HG03442 (cell line): ENCODE data around the gene CACNA2D2.

Experiments used
- ATAC-seq: cut with Tn5 transposase; IDR thresholded peaks from one replicate; pipeline ENCODE4 v1.9.1; 2021; ENCODE audit warnings: mild to moderate bottlenecking, moderate library complexity; ENCODE audit not compliant: unreplicated experiment

The CACNA2D2 gene

DNA sequence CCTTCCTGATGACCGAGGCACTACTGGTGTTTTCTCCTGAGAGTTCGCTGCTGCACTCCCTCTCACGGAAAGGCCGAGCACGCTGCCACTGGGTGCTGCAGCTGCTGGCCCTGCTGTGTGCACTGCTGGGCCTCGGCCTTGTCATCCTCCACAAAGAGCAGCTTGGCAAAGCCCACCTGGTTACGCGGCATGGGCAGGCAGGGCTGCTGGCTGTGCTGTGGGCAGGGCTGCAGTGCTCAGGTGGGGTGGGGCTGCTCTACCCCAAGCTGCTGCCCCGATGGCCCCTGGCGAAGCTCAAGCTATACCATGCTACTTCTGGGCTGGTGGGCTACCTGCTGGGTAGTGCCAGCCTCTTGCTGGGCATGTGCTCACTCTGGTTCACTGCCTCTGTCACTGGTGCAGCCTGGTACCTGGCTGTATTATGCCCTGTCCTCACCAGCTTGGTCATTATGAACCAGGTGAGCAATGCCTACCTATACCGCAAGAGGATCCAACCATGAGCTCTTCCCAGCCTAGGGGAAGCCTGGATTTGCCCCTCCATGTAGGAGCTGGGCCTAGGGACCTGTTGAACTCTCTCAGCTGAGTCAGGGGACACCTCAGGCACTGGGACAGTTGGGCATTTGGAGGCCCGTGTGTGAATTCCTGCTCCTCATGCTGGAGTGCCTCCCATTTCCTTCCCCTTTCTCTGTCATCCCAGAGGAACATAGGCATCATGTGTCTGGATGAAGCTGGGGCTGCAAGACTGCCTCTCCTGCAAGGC, 150.0 kb downstream of the CACNA2D2 start:
- no peak for ATAC-seq

DNA sequence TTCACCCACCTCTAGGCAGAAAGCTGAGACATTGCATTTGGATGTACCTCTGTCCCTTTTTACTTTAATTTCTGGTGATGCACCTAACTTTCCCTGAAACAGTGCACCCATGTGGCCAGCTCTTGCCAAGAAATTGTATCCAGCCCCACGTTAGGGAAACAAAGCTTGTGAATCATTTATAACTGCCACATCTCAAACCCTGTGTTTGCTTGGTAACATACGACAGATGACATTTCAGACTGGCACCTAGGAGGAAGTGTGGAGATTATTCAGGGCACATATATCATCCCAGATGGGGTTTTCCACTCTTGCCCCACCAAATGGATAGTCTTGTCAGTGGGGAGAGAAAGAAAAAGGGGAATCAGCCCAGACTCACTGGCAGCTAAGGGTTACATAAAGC, 150.7 kb downstream of the CACNA2D2 start:
- ATAC-seq: no peak

DNA sequence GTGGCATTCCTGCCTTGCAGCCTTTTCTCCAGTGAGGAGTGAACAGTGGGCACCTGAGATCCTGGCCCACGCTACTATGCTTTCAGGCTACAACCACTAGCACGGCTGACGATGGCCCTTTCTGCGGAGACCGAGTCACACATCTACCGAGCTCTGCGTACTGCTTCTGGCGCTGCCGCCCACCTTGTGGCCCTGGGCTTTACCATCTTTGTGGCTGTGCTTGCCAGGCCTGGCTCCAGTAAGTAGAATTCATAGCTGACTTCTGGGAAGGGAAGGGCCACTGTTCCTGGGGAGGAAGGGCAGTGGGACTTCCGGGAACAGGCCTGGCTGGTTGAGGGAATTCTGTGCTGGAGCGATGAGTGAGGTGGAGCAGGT, 152.1 kb downstream of the CACNA2D2 start:
- no peak for ATAC-seq

DNA sequence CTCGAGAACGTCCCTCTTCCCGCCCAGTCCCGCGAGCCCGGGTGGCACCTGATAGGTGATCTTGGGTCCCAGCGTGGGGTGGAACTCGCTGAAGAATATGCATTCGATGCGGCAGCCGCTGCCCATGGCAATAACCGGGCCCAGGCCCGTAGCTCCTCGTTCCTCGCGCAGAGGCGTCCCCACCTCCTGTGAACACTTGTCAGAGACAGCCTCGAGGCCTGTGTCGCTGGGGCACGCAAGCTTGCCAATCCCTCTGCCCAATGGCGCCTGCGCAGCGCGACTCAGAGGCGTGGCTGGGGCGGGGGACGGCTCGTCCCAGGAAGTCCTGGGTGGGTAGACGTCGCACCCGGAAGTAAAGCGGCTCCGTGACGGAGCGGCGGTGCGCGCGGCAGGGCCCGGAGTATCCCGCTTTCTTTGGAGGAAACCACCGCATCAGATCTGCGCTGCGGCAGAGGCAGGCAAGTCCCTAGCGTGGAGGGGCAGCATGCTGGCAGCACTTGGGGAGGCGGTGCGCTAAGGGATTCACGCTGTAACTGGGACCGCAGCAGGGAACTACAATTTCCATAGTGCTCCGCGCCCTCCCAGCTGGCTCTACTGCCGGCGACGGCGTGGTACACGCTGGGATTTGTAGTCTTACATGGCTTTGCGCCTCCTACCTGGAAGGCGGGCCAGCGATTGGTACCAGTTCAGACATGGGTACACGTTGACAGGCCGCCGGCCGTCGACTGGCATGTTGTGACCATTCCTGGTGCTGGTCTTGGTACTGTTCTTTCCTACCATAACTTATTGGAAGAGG, 152.7 kb downstream of the CACNA2D2 start, which contains the start of the genes CYB561D2 and NPRL2:
CYB561D2 (plus strand) TSS at position 336 of the 796 bp plus-strand sequence. CDS start 572 bp downstream, outside the sequence.
NPRL2 (minus strand) TSS at position 249 of the 796 bp plus-strand sequence; CDS start at position 126, 123 bp downstream.
- ATAC-seq: peak; percentile 84

DNA sequence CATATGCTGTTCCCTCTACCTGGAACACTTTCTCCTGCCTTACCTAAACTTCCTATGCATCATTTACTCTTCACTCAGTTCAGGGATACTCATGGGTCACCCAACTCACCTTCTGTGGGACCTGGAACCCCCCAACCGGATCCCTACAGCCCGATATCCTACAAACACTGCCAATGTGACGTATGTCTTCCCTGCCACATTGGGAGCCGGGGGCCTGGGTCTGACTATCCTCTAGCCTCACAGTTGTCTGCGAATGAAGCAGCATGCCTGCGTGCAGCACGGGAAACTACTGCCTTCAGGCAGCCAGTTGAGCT, 153.3 kb downstream of the CACNA2D2 start:
- ATAC-seq: no peak

DNA sequence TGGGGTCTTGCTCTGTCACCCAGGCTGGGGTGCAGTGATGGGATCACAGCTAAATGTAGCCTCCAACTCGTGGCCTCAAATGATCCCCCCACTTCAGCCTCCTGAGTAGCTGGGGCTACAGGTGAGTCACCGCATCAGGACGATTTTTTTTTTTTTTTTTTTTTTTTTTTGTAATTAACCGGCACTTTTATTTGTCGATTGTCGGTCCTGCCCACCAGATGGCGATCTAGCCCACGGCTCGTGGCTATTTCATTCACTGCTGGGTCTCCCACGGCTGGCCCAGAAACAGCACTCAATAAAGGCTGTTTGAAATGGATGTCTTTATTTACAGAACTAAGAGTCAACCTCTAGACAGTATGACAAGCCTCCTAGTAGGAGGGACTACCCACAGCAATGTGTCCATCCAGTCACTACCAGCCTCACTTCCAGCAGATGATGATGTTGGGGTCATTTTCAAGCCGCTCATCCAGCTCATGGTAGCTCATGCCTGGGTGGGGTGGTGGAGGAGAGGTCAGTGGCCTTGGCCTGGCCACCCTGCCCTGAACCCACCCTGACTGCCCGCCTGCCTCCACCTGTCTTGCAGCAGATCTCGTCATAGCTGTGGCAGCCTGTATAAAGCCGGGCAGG, 156.1 kb downstream of the CACNA2D2 start:
- ATAC-seq: no peak

DNA sequence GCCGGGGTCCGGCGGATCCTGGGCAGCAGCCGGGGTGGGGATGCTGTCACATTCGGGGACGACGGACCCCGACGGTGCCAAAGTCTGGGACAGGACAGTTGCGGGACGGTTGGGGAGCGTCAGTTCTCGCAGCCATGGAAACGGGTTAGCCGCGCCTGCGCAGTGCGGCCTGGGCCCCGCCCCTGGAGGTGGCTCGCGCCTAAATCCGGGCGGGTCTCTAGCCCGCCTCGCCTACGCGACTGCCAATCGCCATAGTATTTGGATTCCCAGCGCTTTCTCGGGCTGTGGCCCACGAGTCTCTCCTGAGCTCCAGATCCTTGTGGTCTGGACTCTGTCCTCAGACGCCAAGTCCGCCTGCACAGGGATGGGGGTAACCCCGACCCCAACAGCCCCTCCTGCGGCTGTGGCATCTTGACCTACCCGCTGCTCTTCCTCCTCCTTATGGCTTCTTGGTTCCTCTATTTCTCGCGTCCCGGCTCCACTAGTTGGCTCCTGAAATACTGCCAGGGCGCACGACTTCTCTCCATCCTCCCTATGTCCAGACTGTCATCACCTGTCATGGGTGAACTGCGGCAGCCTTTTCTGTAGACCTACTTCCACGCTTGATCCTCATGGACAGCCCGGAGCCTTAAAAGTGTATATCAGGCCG, 157.7 kb downstream of the CACNA2D2 start, which contains the start of gene ZMYND10:
ZMYND10 (minus strand) TSS at position 147 of the 649 bp plus-strand sequence. CDS start 153 bp downstream, outside the sequence.
- no peak for ATAC-seq

DNA sequence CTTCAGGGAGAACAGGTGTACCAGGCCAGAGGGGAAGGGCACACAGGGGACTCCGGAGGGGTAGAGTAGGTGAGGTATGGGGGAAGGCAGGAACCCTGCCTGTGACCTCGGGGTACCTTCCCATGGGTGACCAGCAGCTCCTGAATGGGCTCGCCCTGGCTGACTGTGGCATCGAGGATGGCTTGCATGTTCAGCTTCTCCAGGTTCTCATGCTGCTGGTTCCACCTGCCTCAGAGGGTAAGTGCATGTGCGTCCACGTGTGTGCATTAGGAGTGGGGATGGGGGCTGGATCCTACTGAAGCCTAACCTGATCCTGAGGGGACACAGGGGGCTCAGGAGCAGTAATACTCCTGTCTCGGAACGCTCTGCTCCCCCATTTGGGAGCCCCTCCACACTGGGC, 158.4 kb downstream of the CACNA2D2 start:
- no peak for ATAC-seq

DNA sequence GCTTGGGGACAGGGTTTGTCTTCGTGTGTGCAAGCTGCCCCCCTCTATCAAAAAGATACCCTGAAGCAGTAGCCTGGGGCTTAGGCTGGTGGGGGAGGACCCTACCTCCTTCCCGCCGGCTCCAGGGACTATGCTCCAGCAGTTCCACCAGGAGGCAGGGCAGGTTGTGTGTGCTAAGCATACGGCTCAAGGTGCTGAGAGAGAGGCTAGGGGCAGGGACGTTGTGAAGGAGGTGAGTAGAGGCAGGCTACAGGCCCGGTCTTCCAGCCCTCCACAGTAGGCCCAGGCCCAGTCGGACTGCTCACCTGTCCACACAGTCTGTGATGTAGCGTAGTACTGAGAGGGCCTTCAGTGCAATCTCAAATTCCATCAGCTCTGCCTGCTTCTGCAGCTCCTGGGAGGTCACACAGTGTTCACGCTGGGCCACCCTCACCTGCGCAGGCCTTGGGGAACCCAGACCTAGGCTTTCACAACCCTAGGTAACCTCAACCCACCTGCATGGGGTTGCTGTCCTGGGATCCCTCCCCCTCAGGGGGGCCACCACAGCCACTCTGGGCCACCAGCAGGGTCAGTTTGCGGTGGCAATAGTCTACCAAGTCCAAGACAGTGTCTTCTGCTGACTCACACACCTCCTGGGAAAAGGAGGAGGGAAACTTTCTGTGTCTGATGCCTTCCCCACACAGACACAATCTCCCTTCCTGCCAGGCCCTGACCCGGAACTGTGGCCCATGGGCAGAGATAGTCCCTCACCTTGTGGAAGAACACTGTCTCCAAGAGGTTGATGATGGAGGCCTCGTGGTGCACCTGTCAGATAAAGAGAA, 160.4 kb downstream of the CACNA2D2 start:
- no peak for ATAC-seq

DNA sequence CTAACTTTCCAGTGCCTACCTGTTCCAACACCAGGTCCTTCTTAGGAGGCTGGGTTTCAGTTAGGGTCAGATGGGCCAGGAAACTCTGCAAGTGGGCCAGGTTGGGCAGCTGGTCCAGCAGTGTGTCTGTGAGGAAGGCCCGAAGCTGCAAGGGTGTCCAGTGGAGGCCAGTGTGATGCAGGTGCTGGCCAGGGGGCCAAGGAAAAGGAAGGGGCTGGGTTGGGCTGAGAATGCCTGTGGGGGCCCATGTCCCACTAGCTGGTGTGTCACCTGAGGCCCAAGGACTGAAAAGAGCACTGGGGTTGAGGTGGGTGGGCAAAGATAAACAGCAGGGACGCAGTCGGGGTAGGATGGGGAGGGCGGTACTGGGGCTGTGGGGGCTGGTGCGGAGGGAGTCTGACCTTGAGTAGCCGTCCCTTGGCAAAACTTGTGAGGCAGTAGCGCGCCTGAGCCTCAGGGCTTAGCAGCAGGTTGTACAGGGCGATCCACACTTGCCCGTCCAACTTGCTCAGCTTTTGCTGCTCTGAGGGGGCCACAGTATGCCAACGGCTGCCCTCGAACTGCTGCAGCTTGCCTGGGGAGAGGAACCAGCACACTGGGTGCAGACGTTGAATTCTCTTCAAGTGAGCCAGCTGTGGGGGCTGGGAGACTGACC, 161.3 kb downstream of the CACNA2D2 start:
- ATAC-seq: no peak

DNA sequence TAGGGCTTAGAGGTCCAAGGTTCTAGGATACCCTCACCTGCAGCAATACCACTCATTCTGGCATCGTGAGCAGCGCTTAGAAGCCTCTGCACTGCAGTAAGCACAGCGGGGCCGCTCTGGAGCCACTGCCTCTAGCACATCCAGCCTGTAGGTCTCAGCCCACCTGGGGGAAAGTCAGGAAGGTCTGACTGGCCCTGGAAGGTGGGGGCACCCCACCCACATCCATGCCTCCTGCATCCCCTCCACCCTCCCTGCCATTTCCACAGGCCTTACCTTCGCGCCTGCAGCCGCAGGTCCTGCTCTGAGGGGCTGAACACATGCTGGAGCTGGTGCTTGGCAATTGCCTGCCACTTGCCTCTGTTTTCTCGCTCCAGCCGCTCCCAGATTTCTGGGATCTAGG, 161.9 kb downstream of the CACNA2D2 start:
- no peak for ATAC-seq

DNA sequence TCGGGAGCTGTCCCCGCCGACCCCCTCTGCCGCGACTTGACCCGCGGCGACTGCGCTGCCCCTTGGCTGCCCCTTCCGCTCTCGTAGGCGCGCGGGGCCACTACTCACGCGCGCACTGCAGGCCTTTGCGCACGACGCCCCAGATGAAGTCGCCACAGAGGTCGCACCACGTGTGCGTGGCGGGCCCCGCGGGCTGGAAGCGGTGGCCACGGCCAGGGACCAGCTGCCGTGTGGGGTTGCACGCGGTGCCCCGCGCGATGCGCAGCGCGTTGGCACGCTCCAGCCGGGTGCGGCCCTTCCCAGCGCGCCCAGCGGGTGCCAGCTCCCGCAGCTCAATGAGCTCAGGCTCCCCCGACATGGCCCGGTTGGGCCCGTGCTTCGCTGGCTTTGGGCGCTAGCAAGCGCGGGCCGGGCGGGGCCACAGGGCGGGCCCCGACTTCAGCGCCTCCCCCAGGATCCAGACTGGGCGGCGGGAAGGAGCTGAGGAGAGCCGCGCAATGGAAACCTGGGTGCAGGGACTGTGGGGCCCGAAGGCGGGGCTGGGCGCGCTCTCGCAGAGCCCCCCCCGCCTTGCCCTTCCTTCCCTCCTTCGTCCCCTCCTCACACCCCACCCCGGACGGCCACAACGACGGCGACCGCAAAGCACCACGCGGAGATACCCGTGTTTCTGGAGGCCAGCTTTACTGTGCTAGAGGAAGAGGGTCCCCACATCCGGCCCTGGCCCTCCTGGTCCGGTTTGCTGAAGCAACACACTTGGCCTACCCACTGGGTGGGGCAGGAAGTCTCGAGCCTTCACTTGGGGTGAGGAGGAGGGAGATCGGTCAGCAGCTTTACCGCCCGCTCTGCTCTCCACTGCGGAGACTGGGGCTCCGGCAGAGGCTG, 162.7 kb downstream of the CACNA2D2 start, which contains the start of gene RASSF1:
RASSF1 (minus strand) TSS at position 389 of the 882 bp plus-strand sequence; CDS start at position 358, 31 bp downstream.
- ATAC-seq: no peak

DNA sequence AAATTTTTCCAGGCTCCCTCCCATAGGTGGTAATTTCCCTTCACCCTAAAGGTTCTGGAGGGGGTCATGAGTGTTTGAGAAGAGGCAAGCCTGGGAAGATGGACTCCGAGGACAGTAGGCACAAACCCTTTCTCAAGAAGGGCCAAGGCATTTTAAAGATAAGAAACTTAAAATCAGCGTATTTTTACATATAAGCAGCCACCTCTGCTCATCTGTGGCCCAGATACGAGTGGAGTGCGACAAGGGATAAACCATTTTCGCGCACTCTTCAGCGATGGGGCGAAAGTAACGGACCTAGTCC, 163.3 kb downstream of the CACNA2D2 start:
- no peak for ATAC-seq

DNA sequence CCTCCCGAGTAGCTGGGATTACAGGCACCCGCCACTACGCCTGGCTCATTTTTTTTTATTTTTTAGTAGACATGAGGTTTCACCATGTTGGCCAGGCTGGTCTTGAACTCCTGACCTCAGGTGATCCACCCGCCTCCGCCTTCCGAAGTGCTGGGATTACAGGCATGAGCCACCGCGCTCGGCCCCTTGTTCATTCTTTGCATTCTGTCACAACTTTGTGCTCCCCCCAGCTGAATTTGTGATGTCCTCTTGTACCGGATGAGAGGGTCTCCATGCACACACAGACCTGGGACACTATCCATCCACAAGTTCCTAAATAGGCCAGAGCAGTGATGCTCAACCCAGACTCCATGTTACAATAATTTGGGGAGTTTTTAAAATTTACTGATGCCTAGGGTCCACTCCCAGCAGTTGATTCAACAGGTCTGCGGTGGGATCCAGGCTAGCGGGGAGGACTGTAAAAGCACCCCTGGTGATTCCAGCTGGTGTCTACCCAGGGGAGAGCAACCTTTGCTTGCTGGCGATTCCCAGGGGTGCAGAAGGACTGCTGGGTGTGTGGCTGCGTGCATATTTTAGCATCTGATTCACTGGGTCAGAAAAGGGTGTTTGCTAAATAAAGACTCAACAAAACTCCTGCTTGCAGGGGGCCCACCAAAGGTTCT, 163.8 kb downstream of the CACNA2D2 start:
- ATAC-seq: no peak

DNA sequence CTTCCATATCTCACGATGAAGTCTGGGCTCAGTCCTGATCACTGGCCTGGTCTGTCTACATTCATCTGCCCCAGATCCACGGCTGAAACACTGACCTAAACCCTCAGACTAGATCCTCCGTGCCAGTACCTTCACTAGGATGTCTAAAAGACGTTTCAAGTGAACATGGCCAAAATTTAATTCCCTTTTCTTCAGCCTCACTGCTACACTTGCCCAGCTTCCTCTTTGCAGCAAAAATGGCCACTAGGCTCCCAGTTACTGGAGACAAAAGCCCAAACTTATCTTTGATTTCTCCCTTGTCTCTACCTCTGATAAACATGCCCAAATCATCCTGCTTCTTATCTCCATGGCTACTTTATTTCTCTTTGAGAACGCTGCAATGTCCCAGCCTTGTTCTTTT, 164.5 kb downstream of the CACNA2D2 start:
- ATAC-seq: no peak

DNA sequence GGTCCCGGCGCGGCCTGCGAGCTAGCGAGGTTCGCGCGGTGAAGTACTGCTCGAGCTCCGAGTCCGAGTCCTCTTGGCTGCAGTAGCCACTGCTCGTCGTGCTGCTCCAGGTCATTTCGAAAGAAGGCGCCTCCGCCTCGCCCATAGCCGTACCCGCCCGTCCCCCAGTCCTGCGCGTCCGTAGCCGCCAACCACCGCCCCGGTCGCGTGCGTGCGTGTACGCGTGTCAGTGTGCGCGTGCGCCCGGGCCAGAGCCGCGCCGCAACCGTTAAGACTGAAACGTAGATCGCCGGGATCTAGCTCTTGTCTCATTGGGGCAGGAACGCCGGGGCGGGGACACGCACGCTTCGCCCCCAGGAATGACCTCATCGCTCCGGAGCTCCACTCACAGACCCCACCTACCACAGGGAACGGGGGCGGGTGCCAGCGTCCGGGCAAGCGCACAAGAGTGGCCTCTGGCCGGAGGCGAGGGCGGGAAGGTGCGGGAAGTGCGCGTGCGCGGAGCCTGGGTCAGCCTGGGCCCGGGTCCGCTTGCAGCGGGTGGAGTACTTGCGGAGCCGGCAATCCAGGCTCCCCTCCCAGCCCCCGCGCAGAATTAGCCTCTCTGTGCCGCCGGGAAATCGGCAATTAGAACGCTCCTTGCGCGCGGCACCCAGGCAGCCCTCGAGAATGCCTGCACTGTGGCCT, 166.1 kb downstream of the CACNA2D2 start:
- peak; percentile 75 for ATAC-seq

DNA sequence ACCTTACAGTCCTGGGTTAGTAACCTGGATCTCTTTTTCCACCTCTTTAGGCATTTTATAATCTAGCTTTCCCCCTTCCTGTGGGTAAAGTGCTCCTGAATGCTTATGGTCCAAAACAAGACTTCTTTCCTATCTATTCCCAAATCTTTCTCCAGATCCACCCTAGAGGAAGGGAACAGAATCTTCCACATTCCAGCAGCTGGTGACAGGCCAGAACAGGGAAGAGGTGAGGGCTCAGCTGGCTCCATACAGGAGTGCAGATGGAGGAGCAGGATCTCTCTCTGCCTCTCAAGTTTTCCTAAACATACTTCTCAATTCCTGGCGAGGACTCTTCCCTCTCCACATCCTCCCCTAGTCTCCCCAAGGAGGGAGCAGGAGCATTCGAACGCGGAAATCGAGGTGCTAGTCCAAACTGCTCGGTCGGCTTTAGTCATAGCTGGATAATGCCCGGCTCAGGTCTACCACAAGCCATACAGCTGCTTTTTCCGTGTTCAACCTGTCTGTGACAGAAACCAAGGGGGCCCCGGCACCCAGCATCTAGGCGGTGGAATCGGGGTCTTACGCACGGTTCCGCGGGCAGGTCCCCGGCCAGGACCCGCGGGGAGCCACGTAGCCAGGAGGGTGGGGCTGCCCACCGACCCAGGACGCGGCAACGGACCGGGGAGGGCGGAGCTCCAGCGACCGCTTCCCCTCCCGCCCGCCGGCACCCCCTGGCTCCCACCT, 166.8 kb downstream of the CACNA2D2 start:
- peak; percentile 25 for ATAC-seq
